Measurements from ENCODE around the gene METRNL. TPM values are rescaled to one million over a fixed set of nuclear protein-coding genes. Genes with fewer than 3 reads are reported as not detected.
A peak's percentile ranks its signal among the peaks of the same experiment; 100 is the strongest.

The METRNL gene
- polyA plus RNA-seq, 3 donors: 13.1 to 133 (median 29.8) TPM

DNA sequence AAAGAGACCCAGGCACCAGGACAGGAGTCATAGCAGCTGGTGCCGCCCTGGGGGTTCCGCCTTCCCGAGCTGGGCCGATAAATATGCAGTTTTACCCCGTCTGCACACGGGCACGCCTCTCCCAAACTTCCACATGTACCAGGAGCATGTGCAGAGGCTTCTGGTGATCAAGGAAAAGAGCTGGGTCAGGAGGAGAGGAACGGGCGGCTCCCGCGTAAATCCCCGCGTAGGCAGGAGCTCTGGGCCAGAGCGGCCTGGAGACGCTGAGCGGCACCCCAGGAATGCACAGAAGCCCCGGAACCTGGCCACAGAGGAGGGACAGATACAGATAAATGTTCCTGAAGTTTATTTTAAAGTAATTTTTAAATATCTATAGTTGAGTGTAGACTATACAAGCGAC lies 46.6 kb upstream of the METRNL start:
- H3K4me1 ChIP-seq (ENCODE audit: control insufficient read depth in 1 of 2, insufficient read depth in 2 of 2, low read length in 2 of 2): no peaks in the 10 kb centered on the region
- peaks cover 42 to 86% of the 10 kb centered on the region in 2 donors for H3K36me3 ChIP-seq (replicated peaks in 1 of 2; ENCODE audit: control insufficient read depth in 1 of 2, insufficient read depth in 2 of 2, low read length in 2 of 2)
- intact Hi-C loops (cut with micrococcal nuclease): loop anchor here in 1 of 2 donors (5.0 kb wide), 1 partner anchor 40 kb away; no protein-coding TSS in a partner anchor
- Mint-ChIP-seq H3K27me3 (ENCODE audit: low read depth in 3 of 3) (peaks cover 0 to 2% (median 0%) of the 10 kb centered on the region in 3 donors), H3K4me1 (no peaks in the 10 kb centered on the region), H3K9me3 (peaks cover 11 to 35% (median 20%) of the 10 kb centered on the region in 7 donors), H3K36me3 (peaks cover 66 to 86% of the 10 kb centered on the region in 2 donors), H3K27ac (peak overlapping the region in 3 of 7 donors; percentile 24 to 87 (median 33)), H3K4me3 (no peak overlapping the region)
- H3K27me3 ChIP-seq (ENCODE audit: control insufficient read depth in 2 of 2, insufficient read depth in 2 of 2, low read length in 2 of 2): no peaks in the 10 kb centered on the region
- TF ChIP-seq, protein P1, sequence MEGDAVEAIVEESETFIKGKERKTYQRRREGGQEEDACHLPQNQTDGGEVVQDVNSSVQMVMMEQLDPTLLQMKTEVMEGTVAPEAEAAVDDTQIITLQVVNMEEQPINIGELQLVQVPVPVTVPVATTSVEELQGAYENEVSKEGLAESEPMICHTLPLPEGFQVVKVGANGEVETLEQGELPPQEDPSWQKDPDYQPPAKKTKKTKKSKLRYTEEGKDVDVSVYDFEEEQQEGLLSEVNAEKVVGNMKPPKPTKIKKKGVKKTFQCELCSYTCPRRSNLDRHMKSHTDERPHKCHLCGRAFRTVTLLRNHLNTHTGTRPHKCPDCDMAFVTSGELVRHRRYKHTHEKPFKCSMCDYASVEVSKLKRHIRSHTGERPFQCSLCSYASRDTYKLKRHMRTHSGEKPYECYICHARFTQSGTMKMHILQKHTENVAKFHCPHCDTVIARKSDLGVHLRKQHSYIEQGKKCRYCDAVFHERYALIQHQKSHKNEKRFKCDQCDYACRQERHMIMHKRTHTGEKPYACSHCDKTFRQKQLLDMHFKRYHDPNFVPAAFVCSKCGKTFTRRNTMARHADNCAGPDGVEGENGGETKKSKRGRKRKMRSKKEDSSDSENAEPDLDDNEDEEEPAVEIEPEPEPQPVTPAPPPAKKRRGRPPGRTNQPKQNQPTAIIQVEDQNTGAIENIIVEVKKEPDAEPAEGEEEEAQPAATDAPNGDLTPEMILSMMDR (IDR thresholded peaks at IDR 0.05): no peak
- peaks cover 56% of the 10 kb centered on the region for H3K79me2 ChIP-seq (ENCODE audit: insufficient read depth, low read length)
- DNase-seq: no peak
- no peaks in the 10 kb centered on the region for H4K20me1 ChIP-seq (ENCODE audit: insufficient read depth, low read length)
- no peak overlapping the region for H3K4me2 ChIP-seq (replicated peaks; ENCODE audit: extremely low read depth, low read length, poor library complexity, severe bottlenecking)
- H2AFZ ChIP-seq (ENCODE audit: insufficient read depth, low read depth, low read length, poor library complexity, severe bottlenecking): no peak overlapping the region
- WGBS (ENCODE audit: insufficient coverage): 100% methylated on average over 6 of the region's 18 CpGs
- no peak overlapping the region for H3K27ac ChIP-seq (ENCODE audit: low read depth in 1 of 2, low read length in 2 of 2)
- H3K4me3 ChIP-seq (replicated peaks in 1 of 3; ENCODE audit: low read depth in 2 of 3, low read length in 3 of 3): no peak overlapping the region
- peaks cover 9 to 38% of the 10 kb centered on the region in 2 donors for H3K9me3 ChIP-seq (replicated peaks in 1 of 2; ENCODE audit: control insufficient read depth in 1 of 2, insufficient read depth in 1 of 2, low read length in 2 of 2)
- no peak overlapping the region for H3K9ac ChIP-seq (ENCODE audit: insufficient read depth, low read length, poor library complexity, severe bottlenecking)

DNA sequence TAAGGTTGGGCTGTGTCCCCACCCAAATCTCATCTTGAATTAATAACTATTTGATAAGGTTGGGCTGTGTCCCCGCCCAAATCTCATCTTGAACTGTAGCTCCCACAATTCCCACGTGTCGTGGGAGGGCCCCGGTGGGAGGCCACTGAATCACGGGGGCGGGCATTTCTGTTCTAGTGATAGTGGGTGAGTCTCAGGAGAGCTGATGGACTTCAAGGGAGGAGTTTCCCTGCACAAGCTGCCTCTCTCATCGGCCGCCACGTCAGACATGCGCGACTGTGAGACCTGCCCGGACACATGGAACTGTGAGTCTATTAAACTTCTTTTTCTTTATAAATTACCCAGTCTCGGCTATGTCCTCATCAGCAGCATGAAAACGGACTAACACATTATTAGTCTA lies 44.9 kb upstream of the METRNL start:
- peaks cover 61 to 82% of the 10 kb centered on the region in 2 donors for H3K36me3 Mint-ChIP-seq
- intact Hi-C loops (cut with micrococcal nuclease): loop anchor here in 1 of 2 donors (5.0 kb wide), 1 partner anchor 42 kb away; no protein-coding TSS in a partner anchor

More for the DNA sequence above, 44.9 kb upstream of the METRNL start:
- Histone ChIP-seq H3K36me3 (replicated peaks in 1 of 2; ENCODE audit: control insufficient read depth in 1 of 2, insufficient read depth in 2 of 2, low read length in 2 of 2) (peaks cover 43 to 82% of the 10 kb centered on the region in 2 donors), H3K4me2 (replicated peaks; ENCODE audit: extremely low read depth, low read length, poor library complexity, severe bottlenecking) (no peak overlapping the region), H4K20me1 (ENCODE audit: insufficient read depth, low read length) (no peaks in the 10 kb centered on the region), H3K9ac (ENCODE audit: insufficient read depth, low read length, poor library complexity, severe bottlenecking) (no peak overlapping the region), H3K27me3 (ENCODE audit: control insufficient read depth in 2 of 2, insufficient read depth in 2 of 2, low read length in 2 of 2) (no peaks in the 10 kb centered on the region), H3K9me3 (replicated peaks in 1 of 2; ENCODE audit: control insufficient read depth in 1 of 2, insufficient read depth in 1 of 2, low read length in 2 of 2) (peaks cover 9 to 39% of the 10 kb centered on the region in 2 donors), H3K79me2 (ENCODE audit: insufficient read depth, low read length) (peaks cover 53% of the 10 kb centered on the region), H3K4me3 (replicated peaks in 1 of 3; ENCODE audit: low read depth in 2 of 3, low read length in 3 of 3) (no peak overlapping the region), H3K27ac (ENCODE audit: low read depth in 1 of 2, low read length in 2 of 2) (no peak overlapping the region), H2AFZ (ENCODE audit: insufficient read depth, low read depth, low read length, poor library complexity, severe bottlenecking) (no peak overlapping the region), H3K4me1 (ENCODE audit: control insufficient read depth in 1 of 2, insufficient read depth in 2 of 2, low read length in 2 of 2) (no peaks in the 10 kb centered on the region)
- Mint-ChIP-seq H3K27me3 (ENCODE audit: low read depth in 3 of 3) (peaks cover 0 to 2% (median 0%) of the 10 kb centered on the region in 3 donors), H3K27ac (no peak overlapping the region), H3K9me3 (peaks cover 11 to 35% (median 18%) of the 10 kb centered on the region in 7 donors), H3K4me3 (no peak overlapping the region), H3K4me1 (no peaks in the 10 kb centered on the region)
- no peak for DNase-seq
- TF ChIP-seq, protein P1 (IDR thresholded peaks at IDR 0.05): no peak
- WGBS (ENCODE audit: insufficient coverage): 80% methylated on average over 3 of the region's 14 CpGs

All from CD14-positive monocyte (primary cell).